NCI-H2196 treated with DMSO at 0.1 percent for 48 hours (cell line): ENCODE measurements around the gene TRIM64.
"Not testable (repeated sequence)": the region's sequence is repeated elsewhere in the genome, so short reads cannot be mapped to it uniquely, and the experiment has no call there.

Experiments
- DNase-seq: peaks from one replicate; lab custom pipeline; 2025; ENCODE audit not compliant: unreplicated experiment; lab: John Stamatoyannopoulos, UW

Gene TRIM64, protein sequence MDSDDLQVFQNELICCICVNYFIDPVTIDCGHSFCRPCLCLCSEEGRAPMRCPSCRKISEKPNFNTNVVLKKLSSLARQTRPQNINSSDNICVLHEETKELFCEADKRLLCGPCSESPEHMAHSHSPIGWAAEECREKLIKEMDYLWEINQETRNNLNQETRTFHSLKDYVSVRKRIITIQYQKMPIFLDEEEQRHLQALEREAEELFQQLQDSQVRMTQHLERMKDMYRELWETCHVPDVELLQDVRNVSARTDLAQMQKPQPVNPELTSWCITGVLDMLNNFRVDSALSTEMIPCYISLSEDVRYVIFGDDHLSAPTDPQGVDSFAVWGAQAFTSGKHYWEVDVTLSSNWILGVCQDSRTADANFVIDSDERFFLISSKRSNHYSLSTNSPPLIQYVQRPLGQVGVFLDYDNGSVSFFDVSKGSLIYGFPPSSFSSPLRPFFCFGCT

DNA sequence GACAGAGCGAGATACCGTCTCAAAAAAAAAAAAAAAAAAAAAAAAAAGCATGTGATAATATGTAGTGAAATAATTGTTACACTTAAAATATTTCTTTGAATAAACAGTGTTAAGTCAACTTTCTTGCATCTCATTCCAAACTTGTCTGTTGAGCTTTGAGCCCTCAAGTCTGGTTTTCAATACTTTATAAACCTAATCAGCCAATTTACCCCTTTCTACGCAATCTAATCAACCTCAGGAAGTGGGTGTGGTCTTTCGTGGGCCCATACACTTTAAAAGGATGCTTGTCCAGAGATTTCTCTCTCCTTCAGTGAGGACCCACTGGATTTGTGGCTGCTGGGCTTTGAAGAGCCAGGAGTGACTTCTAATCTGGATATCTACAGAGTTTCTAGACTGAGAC is at the start of gene TRIM64:
TSS of gene TRIM64 (plus strand) at position 301 of the 400 bp plus-strand sequence. CDS start 2,467 bp downstream, outside the sequence.
- not testable (repeated sequence) for DNase-seq

- DNase-seq: no peak
Observed at GRCh38 chr11:89922195-89922660, 43.6 kb upstream of the TRIM64 start, which contains the start of gene TRIM49D1. Gene TRIM49D1 (minus strand): TSS chr11:89922245. CDS start chr11:89917710, 4,535 bp downstream.

DNA sequence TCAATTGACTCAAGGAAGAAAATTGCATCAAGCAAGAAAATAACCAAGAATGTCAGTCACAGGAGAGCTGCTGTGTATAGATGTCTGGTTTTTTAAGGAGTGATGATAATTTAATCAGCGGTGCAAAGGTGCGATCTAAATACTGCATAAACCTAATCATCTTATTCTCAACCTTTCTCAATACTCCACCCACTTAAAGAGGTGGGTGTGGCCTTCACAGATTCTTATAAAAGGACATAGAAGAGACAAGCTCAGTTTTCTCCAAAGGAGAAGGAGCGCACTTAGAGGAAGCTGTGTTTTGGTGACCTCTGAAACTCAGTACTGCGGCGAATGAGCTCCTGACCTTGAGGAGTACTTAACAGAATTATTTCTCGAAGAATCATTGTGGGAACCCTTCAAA is 42.1 kb upstream of the TRIM64 start, which contains the start of gene TRIM49D2:
TSS of gene TRIM49D2 (plus strand) at position 301 of the 400 bp plus-strand sequence. CDS start 2,698 bp downstream, outside the sequence.
- DNase-seq: not testable (repeated sequence)

DNA sequence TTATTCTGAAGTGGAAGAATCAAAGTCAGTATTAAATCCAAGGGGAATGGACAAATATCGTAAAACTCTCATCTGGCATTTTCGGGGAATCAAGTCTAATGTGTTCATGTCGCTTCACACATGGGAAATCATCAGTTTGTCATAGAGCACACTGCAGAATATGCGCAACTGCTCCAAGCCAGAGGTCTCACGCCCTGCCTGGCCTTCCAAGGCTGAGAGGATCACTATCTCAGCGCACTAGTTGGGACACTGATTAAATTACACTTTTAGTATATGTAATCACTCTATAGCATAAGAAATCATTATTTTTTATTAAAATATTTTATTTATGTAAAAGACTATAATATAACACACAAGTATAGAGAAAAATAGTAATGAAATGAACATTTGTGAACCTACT is 5.0 kb upstream of the TRIM64 start:
- DNase-seq: not testable (repeated sequence)
